NOMO-1 treated with DMSO at 0.1 percent for 48 hours (cell line): ENCODE data around the gene TMEM222.

ENCODE experiments used
- DNase-seq: peaks from one replicate; lab custom pipeline; 2025; ENCODE audit not compliant: unreplicated experiment; lab: John Stamatoyannopoulos, UW

Gene TMEM222

GRCh38 chr1:27306071-27306470 lies 15.9 kb upstream of the TMEM222 start:
- no peak for DNase-seq

GRCh38 chr1:27306892-27307761 lies 14.8 kb upstream of the TMEM222 start:
- no peak for DNase-seq

GRCh38 chr1:27307874-27308598 lies 13.9 kb upstream of the TMEM222 start:
- no peak for DNase-seq

GRCh38 chr1:27314169-27314568 lies 7.8 kb upstream of the TMEM222 start:
- DNase-seq, result no peak

- DNase-seq, result no peak
Measured at GRCh38 chr1:27314737-27315136, 7.2 kb upstream of the TMEM222 start.

DNA sequence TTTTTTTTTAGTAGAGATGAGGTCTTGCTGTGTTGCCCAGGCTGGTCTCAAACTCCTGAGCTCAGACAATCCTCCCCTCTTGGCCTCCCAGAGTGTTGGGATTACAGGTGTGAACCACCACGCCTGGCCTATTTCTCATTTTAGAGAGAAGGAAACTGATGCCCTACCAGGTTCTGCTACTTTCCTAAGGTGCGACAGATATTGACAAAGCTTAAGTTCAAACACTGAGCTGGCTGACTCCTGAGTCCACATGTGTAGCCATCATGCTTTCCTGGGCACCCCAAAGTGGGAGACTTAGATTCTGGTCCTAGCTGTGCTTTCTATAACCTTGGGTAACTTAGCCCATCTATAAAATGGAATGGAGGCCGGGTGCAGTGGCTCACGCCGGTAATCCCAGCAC lies 5.1 kb upstream of the TMEM222 start:
- no peak for DNase-seq

DNA sequence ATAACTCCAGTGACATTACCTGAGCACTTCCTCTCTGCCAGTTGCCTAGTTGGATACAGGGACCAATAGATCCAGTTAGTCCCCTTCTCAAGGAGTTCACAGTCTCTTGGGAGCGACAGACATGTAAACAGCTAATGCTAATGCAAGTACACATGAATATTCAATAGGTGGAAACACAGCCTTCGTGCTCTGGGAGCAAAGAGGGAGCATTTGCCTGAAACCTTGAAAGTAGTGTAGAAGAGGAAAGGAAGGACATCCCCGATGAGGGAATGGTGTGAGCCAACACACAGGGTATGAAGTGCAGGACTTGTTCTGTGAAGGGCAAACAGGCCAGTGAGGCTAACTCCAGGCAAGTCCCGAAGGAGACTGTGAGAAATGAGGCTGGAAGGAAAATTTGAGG lies 3.8 kb upstream of the TMEM222 start:
- DNase-seq, result no peak

DNA sequence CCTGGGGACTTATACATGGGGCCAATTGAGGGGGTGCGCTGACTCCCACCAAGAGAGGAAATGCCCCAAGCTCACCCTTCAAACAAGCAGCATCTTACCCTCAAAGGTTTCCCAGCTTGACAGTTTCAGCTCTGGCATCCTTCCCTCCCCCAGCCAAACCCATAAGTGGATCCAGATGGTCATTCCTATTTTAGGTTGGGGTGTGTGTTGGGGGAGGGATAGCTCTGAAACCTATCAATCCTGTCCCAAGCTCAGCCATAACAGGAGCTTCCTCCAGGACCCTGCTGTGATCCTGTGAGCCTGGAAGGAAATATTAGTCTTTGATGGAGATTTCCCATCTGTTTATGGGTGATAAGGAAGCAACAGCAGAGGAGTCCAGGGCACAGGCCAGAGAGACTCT lies 3.4 kb upstream of the TMEM222 start:
- DNase-seq, result no peak

GRCh38 chr1:27322569-27323240 lies 742 bp downstream of the TMEM222 start:
- DNase-seq, result no peak

DNA sequence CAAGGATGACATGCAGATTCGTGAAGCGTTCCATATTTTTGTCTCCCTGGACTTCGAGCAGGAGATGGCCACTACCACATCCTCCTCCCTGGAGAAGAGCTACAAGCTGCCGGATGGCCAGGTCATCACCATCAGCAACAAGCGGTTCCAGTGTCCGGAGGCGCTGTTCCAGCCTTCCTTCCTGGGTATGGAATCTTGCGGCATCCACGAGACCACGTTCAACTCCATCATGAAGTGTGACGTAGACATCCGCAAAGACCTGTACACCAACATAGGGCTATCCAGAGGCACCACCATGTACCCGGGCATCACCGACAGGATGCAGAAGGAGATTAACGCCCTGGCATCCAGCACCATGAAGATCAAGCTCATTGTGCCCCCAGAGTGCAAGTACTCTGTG lies 3.3 kb downstream of the TMEM222 start:
- DNase-seq, result no peak

GRCh38 chr1:27327964-27328363 lies 6.0 kb downstream of the TMEM222 start:
- no peak for DNase-seq

DNA sequence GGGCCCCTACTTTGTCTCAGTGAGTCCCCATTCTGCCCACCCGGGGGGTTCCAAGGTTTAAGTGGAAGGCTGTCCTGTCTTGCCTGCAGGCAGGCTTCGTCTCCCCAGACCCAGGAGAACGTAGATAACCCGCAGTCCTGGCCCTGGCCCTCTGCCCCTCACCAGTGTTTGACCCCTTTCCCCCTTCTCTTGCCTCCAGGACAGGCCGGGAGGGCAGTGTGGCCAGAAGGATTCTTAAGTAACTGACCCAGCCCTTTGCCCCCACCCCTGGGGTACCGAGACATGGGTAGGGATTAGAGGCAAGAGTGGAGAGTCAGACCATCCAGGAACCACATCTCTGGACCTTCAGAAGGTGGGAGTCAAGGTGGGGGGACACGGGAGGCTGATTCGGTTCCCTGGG lies 8.8 kb downstream of the TMEM222 start:
- DNase-seq, result no peak

DNA sequence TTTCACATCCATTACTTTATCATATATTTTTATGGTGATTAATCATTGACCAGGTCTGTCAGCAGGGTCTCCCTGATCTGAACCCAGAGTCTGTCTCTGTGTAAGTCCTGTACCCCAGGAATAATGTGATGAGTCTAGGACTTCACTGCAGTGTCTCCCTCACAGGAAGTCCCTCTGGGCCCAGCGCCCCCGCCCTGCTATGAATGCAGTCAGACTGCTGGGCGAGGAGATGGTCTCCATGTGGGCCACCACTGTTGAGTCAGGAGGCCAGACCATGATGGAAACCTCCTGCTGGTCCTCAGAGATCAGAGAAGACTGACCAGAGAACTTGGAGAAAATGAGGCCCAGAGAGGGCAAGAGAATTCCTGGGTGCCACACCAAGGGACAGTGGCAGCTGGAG lies 9.5 kb downstream of the TMEM222 start:
- DNase-seq, result no peak

DNA sequence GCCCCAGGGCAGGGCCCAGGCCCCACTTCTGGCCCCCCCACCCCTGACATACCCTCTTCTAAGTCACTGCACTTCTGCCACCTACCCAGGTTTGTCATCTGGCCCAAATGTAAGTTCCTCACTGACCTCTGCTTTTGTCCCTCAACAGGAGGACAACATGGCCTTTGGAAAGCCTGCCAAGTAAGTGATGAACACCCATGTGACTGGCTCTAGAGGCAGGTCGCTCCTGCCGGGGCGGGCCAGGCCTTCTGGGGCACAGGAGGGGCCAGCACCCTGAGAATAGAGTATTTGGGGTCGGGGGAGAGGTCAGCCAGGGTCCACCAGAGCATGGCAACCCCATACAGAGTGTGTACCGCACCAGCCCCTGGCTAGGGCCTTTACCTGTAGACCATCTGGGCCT lies 10.0 kb downstream of the TMEM222 start:
- DNase-seq, result no peak

DNA sequence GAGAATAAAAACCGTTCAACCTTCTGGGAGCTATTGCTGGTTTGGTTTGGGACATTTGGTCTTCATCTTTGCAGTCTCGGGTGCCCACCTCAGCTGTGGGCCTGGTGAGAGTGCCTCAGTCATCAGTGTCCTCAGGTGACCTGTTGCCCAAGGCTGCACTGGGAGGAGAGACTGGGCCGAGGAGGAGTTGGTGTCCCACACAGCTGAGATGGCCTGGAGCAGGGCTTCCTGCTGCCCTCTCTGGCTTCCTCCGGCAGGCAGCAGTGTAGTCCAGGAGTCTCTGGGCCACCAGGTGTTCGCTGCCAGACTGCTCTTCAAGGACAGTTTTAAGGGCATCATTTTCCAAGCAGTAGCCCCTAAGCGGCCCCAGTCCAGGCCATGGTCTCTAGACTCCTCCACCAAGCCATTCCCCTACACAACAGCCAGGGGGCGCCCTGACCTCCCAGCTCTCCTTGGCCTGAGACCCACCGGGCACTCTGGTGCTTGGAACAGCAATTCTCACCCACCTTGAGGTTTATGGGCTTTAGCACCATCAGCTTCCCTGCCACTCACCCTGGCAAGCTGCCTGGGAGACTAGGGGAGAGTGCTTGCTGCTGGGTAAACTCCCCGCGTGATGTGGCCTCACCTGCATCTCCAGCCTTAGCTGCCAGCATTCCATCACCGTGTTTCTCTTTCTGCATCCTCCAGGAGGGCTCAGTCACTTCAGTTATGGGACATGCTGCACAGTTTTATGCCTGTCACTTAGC lies 10.7 kb downstream of the TMEM222 start:
- DNase-seq, result peak; percentile 32

- no peak for DNase-seq
Measured at GRCh38 chr1:27333717-27334279, 11.8 kb downstream of the TMEM222 start.

GRCh38 chr1:27335506-27336422 lies 13.8 kb downstream of the TMEM222 start:
- no peak for DNase-seq

DNA sequence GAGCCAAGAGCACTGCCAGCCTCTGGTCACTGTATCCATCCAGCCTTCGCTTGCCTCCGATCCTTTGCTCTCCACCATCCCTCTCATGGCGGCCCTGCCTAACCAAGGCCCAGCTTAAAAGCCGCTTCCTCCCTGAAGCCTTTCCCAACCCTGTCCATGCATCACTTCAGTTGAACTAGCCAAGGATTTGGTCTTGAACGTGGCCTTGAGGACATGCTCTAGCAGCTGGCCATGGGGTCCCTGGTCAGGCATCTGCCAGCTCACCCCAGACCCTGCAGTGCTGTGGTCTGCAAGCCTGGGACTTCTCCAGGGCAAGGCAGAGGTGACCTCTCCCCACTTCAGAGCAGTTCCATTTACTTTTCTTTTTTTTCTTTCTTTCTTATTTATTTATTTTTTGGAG lies 14.8 kb downstream of the TMEM222 start:
- DNase-seq, result no peak

GRCh38 chr1:27338751-27339150 lies 16.8 kb downstream of the TMEM222 start:
- no peak for DNase-seq

DNA sequence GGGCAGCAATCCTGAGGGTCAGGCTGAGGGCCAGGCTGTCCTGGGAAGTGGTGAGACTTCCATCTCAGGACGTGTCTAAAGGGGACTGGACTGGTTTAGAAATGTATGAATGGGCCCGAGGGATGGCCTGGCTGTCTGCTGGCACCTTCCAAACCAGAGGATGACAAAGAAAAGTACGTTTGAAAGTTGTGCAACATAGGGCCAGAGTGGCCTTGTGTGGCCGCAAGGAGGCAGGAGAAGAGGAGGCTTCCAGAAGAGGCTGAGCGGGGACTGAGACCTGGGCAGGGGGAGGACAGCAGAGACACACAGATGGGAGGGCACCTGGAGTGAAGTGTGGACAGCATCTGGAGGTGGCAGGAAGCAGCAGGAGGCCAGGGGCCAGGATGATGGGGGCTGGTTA lies 17.2 kb downstream of the TMEM222 start:
- DNase-seq, result peak; percentile 18
